ENCODE measurements around the gene AFP.

DNA sequence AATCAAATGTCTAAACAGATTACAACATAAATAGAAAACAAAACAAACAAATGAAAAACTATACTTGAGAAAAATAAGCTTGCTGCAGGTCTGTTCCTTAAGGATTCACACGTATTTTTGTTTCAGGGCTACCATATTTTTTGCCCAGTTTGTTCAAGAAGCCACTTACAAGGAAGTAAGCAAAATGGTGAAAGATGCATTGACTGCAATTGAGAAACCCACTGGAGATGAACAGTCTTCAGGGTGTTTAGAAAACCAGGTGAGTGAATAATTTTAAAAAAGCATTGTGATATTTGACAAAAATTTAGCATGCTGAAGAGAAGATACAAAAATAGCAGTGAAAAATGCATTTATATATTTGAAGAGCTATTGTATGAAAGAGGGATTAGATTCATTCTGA is 2.0 kb downstream of the AFP start:
- TF ChIP-seq, protein P1, sequence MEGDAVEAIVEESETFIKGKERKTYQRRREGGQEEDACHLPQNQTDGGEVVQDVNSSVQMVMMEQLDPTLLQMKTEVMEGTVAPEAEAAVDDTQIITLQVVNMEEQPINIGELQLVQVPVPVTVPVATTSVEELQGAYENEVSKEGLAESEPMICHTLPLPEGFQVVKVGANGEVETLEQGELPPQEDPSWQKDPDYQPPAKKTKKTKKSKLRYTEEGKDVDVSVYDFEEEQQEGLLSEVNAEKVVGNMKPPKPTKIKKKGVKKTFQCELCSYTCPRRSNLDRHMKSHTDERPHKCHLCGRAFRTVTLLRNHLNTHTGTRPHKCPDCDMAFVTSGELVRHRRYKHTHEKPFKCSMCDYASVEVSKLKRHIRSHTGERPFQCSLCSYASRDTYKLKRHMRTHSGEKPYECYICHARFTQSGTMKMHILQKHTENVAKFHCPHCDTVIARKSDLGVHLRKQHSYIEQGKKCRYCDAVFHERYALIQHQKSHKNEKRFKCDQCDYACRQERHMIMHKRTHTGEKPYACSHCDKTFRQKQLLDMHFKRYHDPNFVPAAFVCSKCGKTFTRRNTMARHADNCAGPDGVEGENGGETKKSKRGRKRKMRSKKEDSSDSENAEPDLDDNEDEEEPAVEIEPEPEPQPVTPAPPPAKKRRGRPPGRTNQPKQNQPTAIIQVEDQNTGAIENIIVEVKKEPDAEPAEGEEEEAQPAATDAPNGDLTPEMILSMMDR (conservative IDR thresholded peaks at IDR 0.05) = no peak
- TF ChIP-seq EZH2 (IDR thresholded peaks at IDR 0.05; ENCODE audit: low read depth) = no peak

Measured in PC-9 (cell line).